GM12872 (cell line): ENCODE measurements around the gene C4A.

Source experiments
- CTCF ChIP-seq: IDR thresholded peaks from 3 replicates; pipeline ENCODE4 v1.5.1; 2011; ENCODE audit warnings: low read depth, mild to moderate bottlenecking, low read length, moderate library complexity; ENCODE audit not compliant: insufficient read depth

C4A gene

GRCh38 chr6:31963921-31964320 lies 17.9 kb upstream of the C4A start:
- no peak for TF ChIP-seq CTCF

DNA sequence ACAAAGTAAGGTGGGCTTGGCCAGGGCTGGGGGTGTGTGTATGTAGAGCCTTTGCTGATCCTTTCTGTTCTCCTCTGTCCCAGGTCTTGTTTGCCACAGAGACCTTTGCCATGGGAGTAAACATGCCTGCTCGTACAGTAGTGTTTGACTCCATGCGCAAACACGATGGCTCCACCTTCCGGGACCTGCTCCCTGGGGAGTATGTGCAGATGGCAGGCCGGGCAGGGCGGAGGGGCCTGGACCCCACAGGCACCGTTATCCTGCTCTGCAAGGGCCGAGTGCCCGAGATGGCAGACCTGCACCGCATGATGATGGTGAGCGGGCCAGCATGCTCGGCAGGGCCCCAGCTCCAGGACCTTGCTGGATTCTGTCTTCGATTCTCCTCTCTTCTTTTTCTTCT lies 16.2 kb upstream of the C4A start:
- no peak for TF ChIP-seq CTCF

DNA sequence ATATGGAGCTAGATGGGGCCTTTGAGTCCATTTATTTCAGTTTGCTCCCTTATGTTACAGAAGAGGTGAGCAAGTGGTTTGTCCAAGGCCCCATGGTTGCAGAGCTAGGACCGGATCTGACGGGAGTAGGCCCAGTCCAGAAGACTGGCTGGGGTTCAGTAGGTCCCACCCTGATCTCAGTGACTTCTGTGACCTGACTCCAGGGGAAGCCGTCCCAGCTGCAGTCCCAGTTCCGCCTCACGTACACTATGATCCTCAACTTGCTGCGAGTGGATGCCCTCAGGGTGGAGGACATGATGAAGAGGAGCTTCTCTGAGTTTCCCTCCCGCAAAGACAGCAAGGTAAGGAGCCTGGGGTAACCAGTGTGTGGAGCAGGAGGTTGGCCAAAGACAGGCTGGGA lies 15.4 kb upstream of the C4A start:
- no peak for TF ChIP-seq CTCF

- no peak for TF ChIP-seq CTCF
These were observed 14.6 kb upstream of the C4A start for GRCh38 chr6:31966997-31967925.

DNA sequence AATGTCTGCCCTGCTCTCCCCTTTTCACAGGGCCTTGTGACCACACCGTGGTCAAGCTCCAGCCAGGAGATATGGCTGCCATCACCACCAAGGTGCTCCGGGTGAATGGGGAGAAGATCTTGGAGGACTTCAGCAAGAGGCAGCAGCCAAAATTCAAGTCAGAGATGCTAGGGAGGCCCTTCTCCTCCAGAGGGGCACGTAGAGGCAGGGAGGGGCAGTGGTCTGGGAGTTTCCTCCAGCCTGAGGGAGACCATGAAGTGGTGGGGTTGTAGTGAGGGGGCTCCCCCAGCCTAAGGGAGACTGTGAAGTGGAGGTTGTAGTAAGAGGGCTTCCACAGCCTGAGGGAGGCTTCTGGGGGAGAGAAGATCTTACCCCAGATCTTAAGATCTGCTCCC lies 13.9 kb upstream of the C4A start:
- no peak for TF ChIP-seq CTCF

DNA sequence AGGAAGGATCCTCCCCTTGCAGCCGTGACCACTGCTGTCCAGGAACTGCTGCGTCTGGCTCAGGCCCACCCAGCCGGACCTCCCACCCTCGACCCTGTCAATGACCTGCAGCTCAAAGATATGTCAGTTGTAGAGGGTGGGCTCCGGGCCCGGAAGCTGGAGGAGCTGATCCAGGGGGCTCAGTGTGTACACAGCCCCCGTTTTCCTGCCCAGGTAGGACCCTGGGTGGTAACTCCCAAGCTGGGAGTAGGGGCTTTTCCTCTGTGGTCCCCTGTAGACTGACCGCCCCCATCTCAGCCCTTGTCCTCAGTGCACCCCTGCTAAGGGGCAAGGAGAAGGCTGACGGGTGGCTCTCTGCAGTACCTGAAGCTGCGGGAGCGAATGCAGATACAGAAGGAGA lies 13.5 kb upstream of the C4A start:
- TF ChIP-seq CTCF, result no peak

- TF ChIP-seq CTCF, result no peak
These were observed 12.8 kb upstream of the C4A start for GRCh38 chr6:31968791-31969711.
